Effector CD4-positive, alpha-beta T cell (primary cell): Measurements from ENCODE around the gene RAB44.
"Not testable (repeated sequence)": the region's sequence is repeated elsewhere in the genome, so short reads cannot be mapped to it uniquely, and the experiment has no call there.

ENCODE experiments used
- DNase-seq: peaks from one replicate; pipeline ENCODE4 v3.0.0-alpha.2; 2020

Gene RAB44

DNA sequence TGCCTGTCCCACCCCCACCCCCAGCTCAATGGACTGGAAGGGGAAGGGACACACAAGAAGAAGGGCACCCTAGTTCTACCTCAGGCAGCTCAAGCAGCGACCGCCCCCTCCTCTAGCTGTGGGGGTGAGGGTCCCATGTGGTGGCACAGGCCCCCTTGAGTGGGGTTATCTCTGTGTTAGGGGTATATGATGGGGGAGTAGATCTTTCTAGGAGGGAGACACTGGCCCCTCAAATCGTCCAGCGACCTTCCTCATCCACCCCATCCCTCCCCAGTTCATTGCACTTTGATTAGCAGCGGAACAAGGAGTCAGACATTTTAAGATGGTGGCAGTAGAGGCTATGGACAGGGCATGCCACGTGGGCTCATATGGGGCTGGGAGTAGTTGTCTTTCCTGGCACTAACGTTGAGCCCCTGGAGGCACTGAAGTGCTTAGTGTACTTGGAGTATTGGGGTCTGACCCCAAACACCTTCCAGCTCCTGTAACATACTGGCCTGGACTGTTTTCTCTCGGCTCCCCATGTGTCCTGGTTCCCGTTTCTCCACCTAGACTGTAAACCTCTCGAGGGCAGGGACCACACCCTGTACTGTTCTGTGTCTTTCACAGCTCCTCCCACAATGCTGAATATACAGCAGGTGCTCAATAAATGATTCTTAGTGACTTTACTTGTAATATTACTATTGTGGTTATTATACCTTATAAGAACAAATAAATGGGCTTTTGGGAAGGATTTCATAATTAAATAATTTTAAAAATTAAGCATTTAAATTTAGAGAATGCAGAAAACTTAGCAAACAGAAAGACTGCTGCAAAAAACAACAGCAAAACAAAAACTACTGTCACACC lies 10.7 kb upstream of the RAB44 start:
- DNase-seq: no peak

- DNase-seq: no peak
Measured at GRCh38 chr6:36688063-36688738, 9.4 kb upstream of the RAB44 start.

- DNase-seq: no peak
Measured at GRCh38 chr6:36688739-36689075, 8.9 kb upstream of the RAB44 start.

- no peak for DNase-seq
Measured at GRCh38 chr6:36691011-36691410, 6.6 kb upstream of the RAB44 start.

DNA sequence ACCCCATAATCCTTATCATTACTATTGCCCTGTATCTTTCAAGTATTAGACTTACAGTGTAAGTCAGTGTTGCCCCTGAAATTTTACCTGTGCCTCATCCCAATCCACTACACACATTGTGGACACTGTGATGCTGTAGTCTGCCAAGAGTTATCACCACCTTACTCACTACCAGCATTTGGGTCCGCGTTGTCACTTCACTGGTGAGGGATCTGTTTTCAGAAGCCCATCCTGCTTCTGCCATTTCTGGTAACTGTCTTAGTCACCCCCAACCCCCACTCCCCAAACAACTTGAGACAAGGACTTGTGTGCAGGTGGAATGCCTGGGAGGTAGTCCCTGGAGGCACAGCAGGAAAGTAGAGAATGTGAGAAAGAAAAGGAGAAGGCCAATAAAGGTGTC lies 6.0 kb upstream of the RAB44 start:
- no peak for DNase-seq

GRCh38 chr6:36692220-36692619 lies 5.4 kb upstream of the RAB44 start:
- DNase-seq: no peak

- DNase-seq: no peak
Measured at GRCh38 chr6:36692861-36693702, 4.5 kb upstream of the RAB44 start.

DNA sequence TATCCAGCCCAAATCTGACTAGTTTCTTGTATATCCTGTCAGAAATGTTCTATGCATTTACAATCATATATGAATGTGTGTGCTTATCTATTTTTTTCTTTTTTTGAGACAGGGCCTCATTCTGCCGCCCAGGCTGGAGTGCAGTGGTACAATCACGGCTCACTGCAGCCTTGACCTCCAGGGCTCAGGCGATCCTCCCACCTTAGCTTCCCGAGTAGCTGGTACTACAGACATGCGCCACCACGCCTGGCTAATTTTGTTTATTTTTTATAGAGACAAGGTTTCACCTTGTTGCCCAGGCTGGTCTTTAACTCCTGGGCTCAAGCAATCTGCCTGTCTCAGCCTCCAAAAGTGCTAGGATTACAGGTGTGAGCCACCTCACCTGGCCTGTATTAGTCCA lies 3.0 kb upstream of the RAB44 start:
- DNase-seq: no peak

DNA sequence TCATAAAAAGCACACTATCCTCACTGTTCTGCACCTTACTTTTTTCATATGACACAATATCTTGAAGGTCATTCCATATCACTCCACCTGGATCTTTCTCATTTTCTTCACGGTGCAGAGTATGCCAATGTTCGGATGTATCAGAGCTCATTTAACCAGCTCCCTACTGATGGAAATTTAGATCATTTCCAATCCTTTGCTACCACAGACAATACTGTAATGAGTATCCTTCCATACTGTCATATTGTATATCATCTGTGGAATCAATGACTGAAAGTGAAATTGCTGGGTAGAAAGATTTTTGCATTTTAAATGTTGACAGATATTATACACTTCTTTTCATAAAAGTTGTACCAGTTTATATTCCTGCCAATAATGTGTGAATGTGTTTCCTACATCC lies 2.2 kb upstream of the RAB44 start:
- DNase-seq: no peak

DNA sequence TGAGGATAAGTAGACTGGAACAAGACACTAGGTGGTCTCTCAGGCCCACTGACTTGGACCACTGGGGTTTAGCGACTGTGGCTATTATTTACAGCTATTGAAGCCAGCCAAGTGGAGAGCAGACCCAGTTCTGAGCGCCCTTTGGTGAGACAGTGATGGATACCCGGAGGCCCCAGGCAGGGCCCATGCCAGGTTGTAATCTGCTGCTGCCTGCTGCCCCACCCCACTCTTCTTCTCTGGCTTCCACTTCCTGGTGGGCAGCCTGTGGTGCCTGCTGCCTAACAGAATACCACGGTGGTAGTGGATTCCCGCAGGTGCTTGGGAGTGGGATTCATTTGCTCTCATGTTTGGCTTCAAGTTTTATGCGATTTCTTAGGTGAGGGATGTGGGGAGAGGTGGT lies 570 bp downstream of the RAB44 start:
- no peak for DNase-seq

GRCh38 chr6:36698871-36699271 lies 1.2 kb downstream of the RAB44 start:
- no peak for DNase-seq

DNA sequence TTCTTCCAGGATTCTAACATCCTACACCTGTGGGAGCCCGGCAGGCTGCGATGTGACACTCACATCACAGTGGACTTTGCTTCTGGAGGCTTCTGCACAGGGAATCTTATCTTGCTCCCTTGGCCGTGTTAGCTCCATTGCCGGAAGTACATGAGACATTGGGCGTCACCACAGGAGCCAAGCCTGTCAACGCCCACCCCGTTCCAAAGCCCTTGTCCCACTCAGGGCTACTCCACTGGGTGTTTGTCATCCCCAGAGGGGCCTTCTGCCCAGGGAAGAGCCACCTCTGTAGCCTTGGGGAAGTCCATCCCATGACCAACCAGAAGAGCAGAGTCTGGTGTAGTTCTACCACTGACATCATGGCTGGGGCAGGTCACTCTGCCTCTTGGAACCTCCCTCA lies 1.7 kb downstream of the RAB44 start:
- no peak for DNase-seq

DNA sequence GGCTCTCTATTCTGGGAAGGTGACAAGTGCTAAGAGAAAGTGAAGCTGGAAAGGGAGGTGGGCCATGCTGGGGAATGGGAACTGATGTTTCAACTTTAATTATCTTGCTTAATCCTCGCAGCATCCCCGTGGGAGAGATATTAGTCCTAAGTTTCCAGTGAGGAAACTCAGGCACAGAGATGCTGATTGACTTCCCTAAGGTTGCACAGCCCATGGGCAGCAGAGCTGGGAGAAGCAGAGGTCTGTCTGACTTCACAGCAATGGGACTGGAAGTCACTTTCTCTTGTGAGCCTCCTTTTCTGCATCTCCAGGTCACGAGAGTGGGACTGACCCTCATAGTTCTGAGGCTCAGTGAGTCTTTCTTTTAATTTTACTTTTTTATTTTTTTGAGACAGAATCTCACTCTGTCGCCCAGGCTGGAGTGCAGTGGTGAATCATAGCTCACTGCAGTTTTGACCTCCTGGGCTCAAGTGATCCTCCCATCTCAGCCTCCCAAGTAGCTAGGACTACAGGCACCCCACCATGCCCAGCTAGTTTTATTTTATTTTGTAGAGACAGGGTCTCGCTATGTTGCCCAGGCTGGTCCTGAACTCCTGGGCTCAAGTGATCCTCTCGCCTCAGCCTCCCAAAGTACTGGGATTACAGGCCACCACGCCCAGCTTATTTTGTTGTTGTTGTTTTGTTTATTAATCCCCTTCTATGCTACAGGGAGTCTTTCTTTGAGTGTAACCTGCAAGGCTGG lies 2.6 kb downstream of the RAB44 start:
- DNase-seq: no peak

DNA sequence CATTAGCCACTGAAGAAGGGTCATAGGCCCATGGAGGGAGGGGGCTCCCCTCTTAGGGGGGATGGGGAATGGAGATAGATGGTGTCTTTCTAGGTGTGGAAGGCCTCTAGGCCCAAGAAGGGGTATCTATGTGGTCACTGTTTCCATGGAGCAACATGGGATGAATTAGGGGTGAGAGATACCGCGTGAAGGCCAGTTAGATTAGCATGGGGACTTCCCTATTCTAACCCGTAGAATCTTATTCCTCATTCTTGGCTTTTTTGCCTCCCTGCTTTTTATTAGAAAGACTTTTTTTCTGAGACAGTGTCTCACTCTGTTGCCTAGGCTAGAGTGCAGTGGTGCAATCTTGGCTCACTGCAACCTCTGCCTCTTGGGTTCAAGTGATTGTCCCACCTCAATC lies 3.2 kb downstream of the RAB44 start:
- DNase-seq: no peak

GRCh38 chr6:36701401-36701991 lies 3.9 kb downstream of the RAB44 start:
- DNase-seq: no peak

DNA sequence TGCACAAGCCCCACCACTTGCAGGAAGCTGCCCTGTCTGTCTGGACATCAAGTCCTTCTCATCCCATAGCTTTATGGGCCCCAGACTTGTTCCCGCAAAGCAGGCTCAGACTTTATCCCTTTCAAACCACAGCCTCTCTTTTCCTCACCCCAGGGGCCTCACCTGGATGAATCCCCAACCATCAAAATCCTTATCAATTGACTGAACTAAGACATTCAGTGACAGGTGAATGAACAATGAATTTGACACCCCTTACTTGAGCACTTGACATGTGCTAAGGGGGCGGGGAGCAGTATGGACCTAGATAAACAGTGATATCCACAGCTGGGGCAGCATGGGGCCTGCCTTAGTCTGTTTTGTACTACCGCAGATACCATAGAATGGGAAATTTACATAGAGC lies 5.0 kb downstream of the RAB44 start:
- DNase-seq: no peak

- no peak for DNase-seq
Measured at GRCh38 chr6:36703081-36703606, 5.5 kb downstream of the RAB44 start.

DNA sequence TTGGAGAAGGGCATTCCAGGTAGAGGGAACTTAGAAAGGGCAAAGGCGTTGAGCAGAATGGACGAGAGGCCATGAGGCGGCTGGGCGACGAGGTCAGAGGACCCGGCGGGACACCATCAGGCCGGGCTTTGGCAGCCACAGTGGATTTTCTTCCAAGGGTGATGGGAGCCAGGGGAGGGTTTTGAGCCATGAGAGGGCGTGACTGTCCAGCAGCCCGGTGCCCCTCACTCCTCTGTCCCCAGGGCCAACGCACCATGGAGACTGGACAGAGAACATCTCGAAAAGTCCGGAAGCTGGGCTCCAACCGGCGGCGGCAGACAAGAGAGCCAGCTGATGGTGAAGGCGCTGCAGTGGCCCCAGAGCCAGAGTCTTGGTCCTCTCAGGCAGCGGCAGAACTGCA lies 6.4 kb downstream of the RAB44 start:
- DNase-seq: no peak

- not testable (repeated sequence) for DNase-seq
Measured at GRCh38 chr6:36704961-36705577, 7.4 kb downstream of the RAB44 start.

DNA sequence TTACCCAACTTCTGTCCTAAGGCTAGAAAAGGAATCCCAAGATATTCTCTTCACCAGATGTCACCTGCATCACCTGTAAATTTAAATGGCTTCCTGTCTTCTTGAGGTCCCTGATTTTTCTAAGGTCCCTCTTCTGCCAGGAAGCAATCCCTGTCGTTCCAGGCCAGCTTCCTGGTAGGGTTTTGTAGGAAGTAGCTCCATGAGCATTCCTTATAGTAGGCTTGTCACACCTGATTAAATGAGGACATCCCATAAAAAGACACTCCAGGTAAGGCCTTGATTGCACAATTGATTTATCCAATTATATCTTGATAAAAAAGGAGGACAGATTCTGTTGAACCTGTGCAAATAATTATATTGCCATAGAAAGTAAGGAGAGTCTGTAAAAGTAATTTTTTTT lies 8.7 kb downstream of the RAB44 start:
- no peak for DNase-seq

DNA sequence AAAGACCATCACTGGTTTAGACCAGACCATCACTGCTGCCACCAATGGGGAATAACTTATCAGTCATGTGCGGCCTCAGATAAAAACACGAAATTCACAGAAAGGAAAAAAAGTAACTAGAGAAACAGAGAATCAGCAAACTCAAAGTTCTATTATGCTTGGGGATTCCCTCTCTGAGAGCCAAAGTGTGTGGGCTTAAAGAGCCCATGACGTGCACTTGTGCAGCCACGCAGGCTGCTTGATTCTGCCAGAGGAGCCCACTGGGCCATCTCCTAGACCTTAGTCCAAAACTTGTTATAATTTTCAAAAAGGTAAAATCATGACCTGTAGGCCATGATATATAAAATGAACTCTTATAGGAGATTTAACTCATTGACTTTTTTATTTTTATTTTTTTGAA lies 15.2 kb downstream of the RAB44 start:
- no peak for DNase-seq

GRCh38 chr6:36713846-36714245 lies 16.2 kb downstream of the RAB44 start:
- no peak for DNase-seq
